ENCODE data around the gene PPP1R16B. TPM values are rescaled to one million over a fixed set of nuclear protein-coding genes. Genes with fewer than 3 reads are reported as not detected.

The PPP1R16B gene
- total and polyA plus RNA-seq, 9 donors, result 0.92 to 56.4 (median 2.9) TPM

- WGBS, 3 donors, result 80 to 89% (median 87%) methylated on average over 7 of the region's 7 CpGs
- intact Hi-C loops (cut with DNase I), result no loop called here
- Histone ChIP-seq H3K9me3 (no peaks in the 10 kb centered on the region), H3K27ac (no peak overlapping the region), H3K27me3 (no peaks in the 10 kb centered on the region), H3K36me3 (no peaks in the 10 kb centered on the region), H3K4me3 (no peak overlapping the region), H3K4me1 (ENCODE audit: insufficient read depth) (no peaks in the 10 kb centered on the region)
- DNase-seq, result no peak
- TF ChIP-seq CTCF (IDR thresholded peaks at IDR 0.05), result no peak
- no peak for TF ChIP-seq POLR2A (IDR thresholded peaks at IDR 0.05)
- TF ChIP-seq EP300 (IDR thresholded peaks at IDR 0.05), result no peak
Observed at GRCh38 chr20:38787870-38788269, 17.6 kb upstream of the PPP1R16B start.

GRCh38 chr20:38789503-38790199 lies 15.8 kb upstream of the PPP1R16B start:
- Histone ChIP-seq H3K27ac (no peak overlapping the region), H3K36me3 (no peaks in the 10 kb centered on the region), H3K27me3 (no peaks in the 10 kb centered on the region), H3K4me1 (ENCODE audit: insufficient read depth) (no peaks in the 10 kb centered on the region), H3K9me3 (no peaks in the 10 kb centered on the region), H3K4me3 (no peak overlapping the region)
- intact Hi-C loops (cut with DNase I), result no loop called here
- TF ChIP-seq EP300 (IDR thresholded peaks at IDR 0.05) (no peak), POLR2A (IDR thresholded peaks at IDR 0.05) (no peak), CTCF (IDR thresholded peaks at IDR 0.05) (no peak)
- no peak for DNase-seq
- WGBS, 3 donors, result 77 to 82% (median 82%) methylated on average over 7 of the region's 7 CpGs

- WGBS, 3 donors, result 35 to 42% (median 38%) methylated on average over 16 of the region's 16 CpGs
- intact Hi-C loops (cut with DNase I), result no loop called here
- TF ChIP-seq CTCF (IDR thresholded peaks at IDR 0.05), result no peak
- TF ChIP-seq POLR2A (IDR thresholded peaks at IDR 0.05), result no peak
- no peak for TF ChIP-seq EP300 (IDR thresholded peaks at IDR 0.05)
- DNase-seq, result no peak
- Histone ChIP-seq H3K9me3 (no peaks in the 10 kb centered on the region), H3K36me3 (no peaks in the 10 kb centered on the region), H3K4me1 (ENCODE audit: insufficient read depth) (no peaks in the 10 kb centered on the region), H3K27ac (no peak overlapping the region), H3K4me3 (no peak overlapping the region), H3K27me3 (no peaks in the 10 kb centered on the region)
Observed at GRCh38 chr20:38790200-38791053, 15.1 kb upstream of the PPP1R16B start.

GRCh38 chr20:38791291-38791690 lies 14.2 kb upstream of the PPP1R16B start:
- no peaks in the 10 kb centered on the region for H3K36me3 ChIP-seq
- no peak for TF ChIP-seq POLR2A (IDR thresholded peaks at IDR 0.05)
- TF ChIP-seq CTCF (IDR thresholded peaks at IDR 0.05), result no peak
- no peak for TF ChIP-seq EP300 (IDR thresholded peaks at IDR 0.05)
- H3K4me1 ChIP-seq (ENCODE audit: insufficient read depth), result no peaks in the 10 kb centered on the region
- intact Hi-C loops (cut with DNase I), result no loop called here
- WGBS, 3 donors, result 68 to 71% (median 71%) methylated on average over 3 of the region's 3 CpGs
- H3K9me3 ChIP-seq, result no peaks in the 10 kb centered on the region
- no peak overlapping the region for H3K27ac ChIP-seq
- no peak for DNase-seq
- H3K27me3 ChIP-seq, result no peaks in the 10 kb centered on the region
- H3K4me3 ChIP-seq, result no peak overlapping the region

All from ovary (tissue), 9 donors.